Central memory CD8-positive, alpha-beta T cell (primary cell): ENCODE results near the gene METTL26.

Experiments used
- ATAC-seq: fragments of 150-1000 bp; cut with Tn5 transposase; replicated peaks from 2 replicates; pipeline ENCODE4 v1.10.0; 2022; ENCODE audit warnings: mild to moderate bottlenecking, moderate FRiP score, moderate number of reproducible peaks; ENCODE audit not compliant: poor library complexity, severe bottlenecking; ENCODE audit errors: extremely low read depth
- DNase-seq, 2 donors: peaks; one replicate each; pipeline ENCODE4 v3.0.0; 2021; ENCODE audit warnings: low spot score in 2 of 2
- H3K27ac Mint-ChIP-seq: one replicate; pipeline ENCODE4 v1.8.0; 2022; ENCODE audit warnings: low read depth, mild to moderate bottlenecking, moderate library complexity, mixed read lengths
- H3K27me3 Mint-ChIP-seq: one replicate; pipeline ENCODE4 v1.8.0; 2022; ENCODE audit warnings: mixed read lengths
- H3K36me3 Mint-ChIP-seq: one replicate; pipeline ENCODE4 v1.8.0; 2022; ENCODE audit warnings: mild to moderate bottlenecking, moderate library complexity, mixed read lengths; ENCODE audit not compliant: insufficient read depth
- H3K4me1 Mint-ChIP-seq: one replicate; pipeline ENCODE4 v1.8.0; 2022; ENCODE audit warnings: mixed read lengths
- H3K4me3 Mint-ChIP-seq: one replicate; pipeline ENCODE4 v1.8.0; 2022; ENCODE audit warnings: mild to moderate bottlenecking, moderate library complexity, mixed read lengths
- H3K9me3 Mint-ChIP-seq: one replicate; pipeline ENCODE4 v1.8.0; 2022; ENCODE audit warnings: mixed read lengths

Gene METTL26

GRCh38 chr16:593807-594206 is 42.3 kb downstream of the METTL26 start:
- DNase-seq: no peak
- Mint-ChIP-seq H3K4me3 (no peak overlapping the region), H3K9me3 (no peaks in the 10 kb centered on the region), H3K4me1 (peaks cover 53% of the 10 kb centered on the region), H3K36me3 (peaks cover 18% of the 10 kb centered on the region), H3K27ac (no peak overlapping the region), H3K27me3 (no peaks in the 10 kb centered on the region)
- no peak for ATAC-seq

- no peak for ATAC-seq
- Mint-ChIP-seq H3K27ac (no peak overlapping the region), H3K36me3 (peaks cover 21% of the 10 kb centered on the region)
Observed at GRCh38 chr16:593406-593805, 42.7 kb downstream of the METTL26 start.

GRCh38 chr16:592518-593306 is 43.4 kb downstream of the METTL26 start:
- Mint-ChIP-seq H3K4me1 (peaks cover 60% of the 10 kb centered on the region), H3K27me3 (no peaks in the 10 kb centered on the region), H3K36me3 (peaks cover 25% of the 10 kb centered on the region), H3K4me3 (no peak overlapping the region), H3K9me3 (no peaks in the 10 kb centered on the region), H3K27ac (no peak overlapping the region)
- no peak for ATAC-seq
- no peak for DNase-seq

More at GRCh38 chr16:593406-593805, 42.7 kb downstream of the METTL26 start:
- H3K4me1 Mint-ChIP-seq: peaks cover 56% of the 10 kb centered on the region
- no peak for DNase-seq
- H3K4me3 Mint-ChIP-seq: no peak overlapping the region
- H3K27me3 Mint-ChIP-seq: no peaks in the 10 kb centered on the region
- no peaks in the 10 kb centered on the region for H3K9me3 Mint-ChIP-seq

GRCh38 chr16:591892-592517 is 44.1 kb downstream of the METTL26 start:
- no peak for ATAC-seq
- H3K27ac Mint-ChIP-seq: no peak overlapping the region
- H3K4me3 Mint-ChIP-seq: peak overlapping the region; percentile 90
- H3K27me3 Mint-ChIP-seq: no peaks in the 10 kb centered on the region
- DNase-seq: no peak
- peaks cover 27% of the 10 kb centered on the region for H3K36me3 Mint-ChIP-seq
- no peaks in the 10 kb centered on the region for H3K9me3 Mint-ChIP-seq
- H3K4me1 Mint-ChIP-seq: peaks cover 59% of the 10 kb centered on the region

- no peak for DNase-seq
- Mint-ChIP-seq H3K27ac (peak overlapping the region; percentile 81), H3K4me1 (peaks cover 51% of the 10 kb centered on the region)
Observed at GRCh38 chr16:591231-591630, 44.9 kb downstream of the METTL26 start.

GRCh38 chr16:590815-591200 is 45.3 kb downstream of the METTL26 start:
- Mint-ChIP-seq H3K27me3 (no peaks in the 10 kb centered on the region), H3K36me3 (peaks cover 25% of the 10 kb centered on the region), H3K4me1 (peaks cover 47% of the 10 kb centered on the region), H3K9me3 (no peaks in the 10 kb centered on the region), H3K27ac (peak overlapping the region; percentile 81), H3K4me3 (peak overlapping the region; percentile 90)
- DNase-seq (no peak), ATAC-seq (no peak)

More at GRCh38 chr16:591231-591630, 44.9 kb downstream of the METTL26 start:
- Mint-ChIP-seq H3K9me3 (no peaks in the 10 kb centered on the region), H3K27me3 (no peaks in the 10 kb centered on the region), H3K4me3 (peak overlapping the region; percentile 90), H3K36me3 (peaks cover 27% of the 10 kb centered on the region)
- ATAC-seq: no peak

GRCh38 chr16:590188-590814 is 45.8 kb downstream of the METTL26 start:
- H3K36me3 Mint-ChIP-seq: peaks cover 25% of the 10 kb centered on the region
- no peak for ATAC-seq
- no peaks in the 10 kb centered on the region for H3K27me3 Mint-ChIP-seq
- H3K27ac Mint-ChIP-seq: peak overlapping the region; percentile 92
- peak in 1 of 2 donors; percentile 28 for DNase-seq
- H3K4me3 Mint-ChIP-seq: peak overlapping the region; percentile 90
- H3K4me1 Mint-ChIP-seq: peaks cover 45% of the 10 kb centered on the region
- H3K9me3 Mint-ChIP-seq: no peaks in the 10 kb centered on the region

GRCh38 chr16:589658-590187 is 46.4 kb downstream of the METTL26 start, which contains the start of gene RAB40C:
RAB40C (plus strand) TSS chr16:590066; CDS start chr16:590292, 226 bp downstream.
- Mint-ChIP-seq H3K4me1 (peaks cover 42% of the 10 kb centered on the region), H3K27me3 (no peaks in the 10 kb centered on the region), H3K36me3 (peaks cover 25% of the 10 kb centered on the region), H3K4me3 (peak within 1 kb of the TSS; percentile 90), H3K27ac (peak within 1 kb of the TSS; percentile 92), H3K9me3 (no peaks in the 10 kb centered on the region)
- DNase-seq: peak; percentile 98 to 99
- peak; percentile 86 for ATAC-seq

- Mint-ChIP-seq H3K4me3 (peak overlapping the region; percentile 90), H3K9me3 (no peaks in the 10 kb centered on the region), H3K4me1 (peaks cover 36% of the 10 kb centered on the region), H3K27me3 (no peaks in the 10 kb centered on the region), H3K27ac (peak overlapping the region; percentile 92), H3K36me3 (peaks cover 21% of the 10 kb centered on the region)
- ATAC-seq (peak; percentile 70), DNase-seq (peak; percentile 99)
Observed at GRCh38 chr16:588889-589657, 47.0 kb downstream of the METTL26 start.

- DNase-seq: peak in 1 of 2 donors; percentile 56
- H3K4me3 Mint-ChIP-seq: peak overlapping the region; percentile 90
- peak; percentile 30 for ATAC-seq
- no peaks in the 10 kb centered on the region for H3K9me3 Mint-ChIP-seq
- peaks cover 33% of the 10 kb centered on the region for H3K4me1 Mint-ChIP-seq
- no peaks in the 10 kb centered on the region for H3K27me3 Mint-ChIP-seq
- peak overlapping the region; percentile 92 for H3K27ac Mint-ChIP-seq
- H3K36me3 Mint-ChIP-seq: peaks cover 19% of the 10 kb centered on the region
Observed at GRCh38 chr16:588639-588888, 47.5 kb downstream of the METTL26 start.

GRCh38 chr16:586645-587590 is 49.2 kb downstream of the METTL26 start:
- ATAC-seq (no peak), DNase-seq (no peak)
- Mint-ChIP-seq H3K4me3 (peak overlapping the region; percentile 50), H3K4me1 (peaks cover 19% of the 10 kb centered on the region), H3K27me3 (no peaks in the 10 kb centered on the region), H3K27ac (no peak overlapping the region), H3K36me3 (peaks cover 19% of the 10 kb centered on the region), H3K9me3 (no peaks in the 10 kb centered on the region)
